ENCODE results near the gene FOXJ1. TPM values are rescaled to one million over a fixed set of nuclear protein-coding genes. Genes with fewer than 3 reads are reported as not detected.

The FOXJ1 gene
- total and polyA plus RNA-seq, 2 of the 13 experiments (the other 11 are each of a cell fraction or from before 2014, with no cell fraction given), result 0.98 to 1.6 TPM

- TF ChIP-seq ZNF407 (CRISPR knock-in tag; IDR thresholded peaks at IDR 0.05; ENCODE audit: not compliant biosample characterization) (no peak), ZNF383 (CRISPR knock-in tag; IDR thresholded peaks at IDR 0.05; ENCODE audit: borderline replicate concordance) (no peak), TEAD2 (CRISPR knock-in tag; IDR thresholded peaks at IDR 0.05) (no peak), SETDB1 (CRISPR knock-in tag; IDR thresholded peaks at IDR 0.05; ENCODE audit: borderline replicate concordance) (no peak), SRSF4 (IDR thresholded peaks at IDR 0.05; ENCODE audit: low read depth, low read length, poor library complexity, severe bottlenecking) (no peak), SMC3 (IDR thresholded peaks at IDR 0.05; ENCODE audit: low read length) (no peak), SIX1 (CRISPR knock-in tag; IDR thresholded peaks at IDR 0.05; ENCODE audit: borderline replicate concordance) (no peak), ZNF543 (CRISPR knock-in tag; IDR thresholded peaks at IDR 0.05) (0 out of 2 replicates have a peak, but pooled peaks have one; percentile 30), PRMT3 (CRISPR knock-in tag; IDR thresholded peaks at IDR 0.05; ENCODE audit: borderline replicate concordance, low read depth) (no peak), MAF1 (CRISPR knock-in tag; IDR thresholded peaks at IDR 0.05; ENCODE audit: borderline replicate concordance) (no peak), YY1 (IDR thresholded peaks at IDR 0.05; ENCODE audit: insufficient read depth, insufficient replicate concordance, low read depth, low read length) (no peak), IRF1 (CRISPR knock-in tag; IDR thresholded peaks at IDR 0.05; ENCODE audit: low read depth) (no peak), JARID2 (CRISPR knock-in tag; IDR thresholded peaks at IDR 0.05; ENCODE audit: insufficient replicate concordance) (no peak), ZNF737 (CRISPR knock-in tag; IDR thresholded peaks at IDR 0.05; ENCODE audit: borderline replicate concordance) (no peak), YEATS2 (CRISPR knock-in tag; IDR thresholded peaks at IDR 0.05; ENCODE audit: borderline replicate concordance) (no peak), HNRNPK (IDR thresholded peaks at IDR 0.05; ENCODE audit: low read depth, low read length, poor library complexity, severe bottlenecking) (no peak)
- TF ChIP-seq, protein P1, sequence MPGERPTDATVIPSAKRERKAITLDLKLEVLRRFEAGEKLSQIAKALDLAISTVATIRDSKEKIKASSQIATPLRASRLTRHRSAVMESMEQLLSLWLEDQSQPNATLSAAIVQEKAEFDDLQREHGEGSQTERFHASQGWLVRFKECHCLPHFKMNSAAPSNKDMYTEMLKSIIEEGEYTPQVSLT (CRISPR knock-in tag; IDR thresholded peaks at IDR 0.05; ENCODE audit: borderline replicate concordance, low read depth), result no peak
These were observed 8.3 kb downstream of the FOXJ1 start (continued) for GRCh38 chr17:76132574-76133338.
